Measurements from ENCODE around the gene PARVA.

DNA sequence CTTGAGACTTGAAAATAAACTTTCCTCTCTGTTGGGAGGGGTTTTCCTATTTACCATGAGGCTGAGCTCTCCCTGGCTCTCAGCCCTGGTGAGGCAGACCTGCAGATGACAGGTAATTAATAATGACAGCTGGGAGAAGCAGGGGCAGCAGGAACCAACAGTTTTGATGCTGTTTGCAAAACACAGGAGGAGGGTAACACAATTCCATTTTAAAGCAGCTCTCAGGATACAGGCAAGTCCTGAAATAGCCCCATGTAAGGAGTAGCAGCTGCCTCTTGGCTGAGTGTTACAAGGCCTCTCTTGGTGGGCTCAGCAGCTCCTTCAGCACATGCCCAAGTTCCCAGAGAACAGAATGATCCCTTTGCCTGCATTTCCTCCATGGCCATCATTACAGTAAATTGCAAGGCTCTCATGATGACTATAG lies 13.3 kb downstream of the PARVA start:
- no peak for TF ChIP-seq EZH2 (IDR thresholded peaks at IDR 0.05; ENCODE audit: insufficient read depth, low read length)
- TF ChIP-seq, protein P1, sequence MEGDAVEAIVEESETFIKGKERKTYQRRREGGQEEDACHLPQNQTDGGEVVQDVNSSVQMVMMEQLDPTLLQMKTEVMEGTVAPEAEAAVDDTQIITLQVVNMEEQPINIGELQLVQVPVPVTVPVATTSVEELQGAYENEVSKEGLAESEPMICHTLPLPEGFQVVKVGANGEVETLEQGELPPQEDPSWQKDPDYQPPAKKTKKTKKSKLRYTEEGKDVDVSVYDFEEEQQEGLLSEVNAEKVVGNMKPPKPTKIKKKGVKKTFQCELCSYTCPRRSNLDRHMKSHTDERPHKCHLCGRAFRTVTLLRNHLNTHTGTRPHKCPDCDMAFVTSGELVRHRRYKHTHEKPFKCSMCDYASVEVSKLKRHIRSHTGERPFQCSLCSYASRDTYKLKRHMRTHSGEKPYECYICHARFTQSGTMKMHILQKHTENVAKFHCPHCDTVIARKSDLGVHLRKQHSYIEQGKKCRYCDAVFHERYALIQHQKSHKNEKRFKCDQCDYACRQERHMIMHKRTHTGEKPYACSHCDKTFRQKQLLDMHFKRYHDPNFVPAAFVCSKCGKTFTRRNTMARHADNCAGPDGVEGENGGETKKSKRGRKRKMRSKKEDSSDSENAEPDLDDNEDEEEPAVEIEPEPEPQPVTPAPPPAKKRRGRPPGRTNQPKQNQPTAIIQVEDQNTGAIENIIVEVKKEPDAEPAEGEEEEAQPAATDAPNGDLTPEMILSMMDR (IDR thresholded peaks at IDR 0.05; ENCODE audit: insufficient read depth, low read depth, low read length): no peak

All from astrocyte (in vitro differentiated cells and primary cell).